ENCODE measurements around the gene NDUFB3.

DNA sequence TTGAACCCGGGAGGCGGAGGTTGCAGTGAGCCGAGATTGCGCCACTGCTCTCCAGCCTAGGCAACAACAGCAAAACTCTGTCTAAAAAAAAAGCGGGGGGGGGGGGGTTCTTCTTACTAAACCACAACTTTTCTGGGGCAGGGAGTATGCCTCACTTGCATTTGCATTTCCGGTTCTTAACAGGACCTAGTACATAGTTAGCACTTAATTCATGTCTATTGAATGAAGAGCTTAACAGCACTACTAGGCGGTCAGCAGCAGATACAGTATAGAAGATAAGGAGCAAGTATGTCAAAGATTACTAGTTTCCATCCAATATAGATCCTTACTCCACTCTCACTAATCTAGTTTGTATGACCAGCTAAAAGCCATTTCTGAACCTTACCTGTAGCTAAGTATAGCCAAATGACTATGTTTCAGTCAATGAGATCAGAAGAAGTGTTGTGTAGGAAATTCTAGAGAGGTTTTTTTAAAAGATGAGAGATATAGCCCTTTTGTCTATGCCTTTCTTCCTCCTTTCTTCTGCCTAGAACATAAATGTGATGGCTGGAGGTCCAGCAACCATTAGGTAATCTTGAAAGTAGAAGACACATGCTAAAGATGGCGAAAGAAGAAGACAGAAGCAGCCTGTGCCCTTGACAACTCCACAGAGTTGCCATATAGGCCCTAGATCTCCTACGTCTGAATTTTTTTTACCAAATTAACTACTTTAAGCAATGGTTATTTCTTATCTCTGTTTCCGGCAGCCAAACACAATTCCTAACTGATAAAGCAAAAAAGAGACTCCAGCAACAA is 11.6 kb upstream of the NDUFB3 start:
- TF ChIP-seq, protein P1, sequence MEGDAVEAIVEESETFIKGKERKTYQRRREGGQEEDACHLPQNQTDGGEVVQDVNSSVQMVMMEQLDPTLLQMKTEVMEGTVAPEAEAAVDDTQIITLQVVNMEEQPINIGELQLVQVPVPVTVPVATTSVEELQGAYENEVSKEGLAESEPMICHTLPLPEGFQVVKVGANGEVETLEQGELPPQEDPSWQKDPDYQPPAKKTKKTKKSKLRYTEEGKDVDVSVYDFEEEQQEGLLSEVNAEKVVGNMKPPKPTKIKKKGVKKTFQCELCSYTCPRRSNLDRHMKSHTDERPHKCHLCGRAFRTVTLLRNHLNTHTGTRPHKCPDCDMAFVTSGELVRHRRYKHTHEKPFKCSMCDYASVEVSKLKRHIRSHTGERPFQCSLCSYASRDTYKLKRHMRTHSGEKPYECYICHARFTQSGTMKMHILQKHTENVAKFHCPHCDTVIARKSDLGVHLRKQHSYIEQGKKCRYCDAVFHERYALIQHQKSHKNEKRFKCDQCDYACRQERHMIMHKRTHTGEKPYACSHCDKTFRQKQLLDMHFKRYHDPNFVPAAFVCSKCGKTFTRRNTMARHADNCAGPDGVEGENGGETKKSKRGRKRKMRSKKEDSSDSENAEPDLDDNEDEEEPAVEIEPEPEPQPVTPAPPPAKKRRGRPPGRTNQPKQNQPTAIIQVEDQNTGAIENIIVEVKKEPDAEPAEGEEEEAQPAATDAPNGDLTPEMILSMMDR (IDR thresholded peaks at IDR 0.05), result no peak
- TF ChIP-seq EP300 (IDR thresholded peaks at IDR 0.05) (no peak), POLR2A (IDR thresholded peaks at IDR 0.05) (no peak)

Data from ovary (tissue), 3 donors.